Stimulated activated CD8-positive, alpha-beta memory T cell treated with anti-CD3 and anti-CD28 coated beads, Interleukin-2, amount 100 ng/mL, for 1 hour (primary cell): ENCODE data around the gene ADAMTS17.
"Not testable (repeated sequence)": the region's sequence is repeated elsewhere in the genome, so short reads cannot be mapped to it uniquely, and the experiment has no call there.

Experiments
- DNase-seq, 2 donors: peaks; one replicate each; pipeline ENCODE4 v3.0.0-alpha.2; 2020; ENCODE audit warnings: low read depth in 2 of 2

ADAMTS17 gene

GRCh38 chr15:100340721-100341238 is 995 bp downstream of the ADAMTS17 start:
- no peak for DNase-seq

DNA sequence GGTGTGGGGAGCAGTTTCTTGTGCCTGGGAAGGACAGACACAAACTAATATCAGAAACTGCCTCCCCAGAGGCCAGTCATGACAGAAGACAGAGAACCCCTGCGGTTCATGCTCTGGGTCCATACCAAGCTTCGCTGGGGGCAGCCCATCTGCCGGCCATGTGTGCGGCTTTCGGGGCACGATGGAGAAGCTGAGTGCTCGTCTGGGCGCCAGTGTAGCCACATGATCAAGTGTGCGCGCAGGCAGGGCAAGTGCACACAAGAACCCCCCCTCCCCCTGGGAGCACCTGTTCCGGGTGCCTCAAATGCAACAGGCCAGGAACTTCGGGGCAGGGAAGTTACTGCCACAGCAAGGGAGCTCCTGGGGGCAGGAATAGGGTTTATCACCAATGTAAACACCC is 1.8 kb downstream of the ADAMTS17 start:
- no peak for DNase-seq

GRCh38 chr15:100339451-100339850 is 2.3 kb downstream of the ADAMTS17 start:
- not testable (repeated sequence) for DNase-seq

DNA sequence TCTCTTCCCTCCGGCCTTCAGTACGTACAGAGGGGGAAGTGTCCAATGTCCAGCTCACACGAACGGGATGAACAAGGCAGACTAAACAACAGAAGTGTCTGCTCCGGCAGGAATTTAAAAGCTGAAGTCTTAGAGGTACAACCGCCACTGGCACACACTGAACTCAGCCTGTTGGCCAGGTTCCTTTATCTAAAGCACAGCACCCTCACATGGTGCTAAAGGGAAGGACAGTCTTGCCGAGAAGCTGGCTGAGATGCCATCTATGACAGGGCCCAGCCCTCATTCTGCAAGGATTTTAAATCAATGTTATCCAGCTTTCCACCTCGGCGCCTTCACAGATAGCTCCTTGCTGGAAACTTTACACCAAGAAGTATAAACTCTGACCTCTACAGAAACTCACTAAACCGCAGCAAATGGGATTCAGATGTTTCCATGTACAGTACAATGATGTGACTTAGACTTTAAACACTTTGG is 2.8 kb downstream of the ADAMTS17 start:
- DNase-seq, result peak in 1 of 2 donors; percentile 34

DNA sequence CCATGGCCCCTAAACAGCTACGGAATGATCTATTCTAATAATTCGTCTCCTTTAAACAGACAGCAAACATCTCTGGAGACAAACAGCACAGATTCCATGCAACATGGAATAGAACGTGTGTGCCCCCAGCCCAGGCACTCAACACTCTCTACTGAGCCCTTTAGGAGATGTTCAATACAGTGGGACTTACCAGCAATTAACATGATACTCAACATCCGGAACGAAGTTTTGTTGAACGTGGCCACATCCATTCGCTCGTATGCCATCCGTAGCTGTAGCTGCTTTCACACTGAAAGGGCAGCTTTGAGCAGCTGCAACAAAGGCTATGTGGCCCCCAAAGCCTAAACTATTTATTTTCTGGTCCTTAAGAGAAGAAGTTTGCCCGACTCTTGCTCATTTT is 3.5 kb downstream of the ADAMTS17 start:
- DNase-seq, result no peak

- DNase-seq, result no peak
These were observed 4.4 kb downstream of the ADAMTS17 start for GRCh38 chr15:100337096-100338044.

DNA sequence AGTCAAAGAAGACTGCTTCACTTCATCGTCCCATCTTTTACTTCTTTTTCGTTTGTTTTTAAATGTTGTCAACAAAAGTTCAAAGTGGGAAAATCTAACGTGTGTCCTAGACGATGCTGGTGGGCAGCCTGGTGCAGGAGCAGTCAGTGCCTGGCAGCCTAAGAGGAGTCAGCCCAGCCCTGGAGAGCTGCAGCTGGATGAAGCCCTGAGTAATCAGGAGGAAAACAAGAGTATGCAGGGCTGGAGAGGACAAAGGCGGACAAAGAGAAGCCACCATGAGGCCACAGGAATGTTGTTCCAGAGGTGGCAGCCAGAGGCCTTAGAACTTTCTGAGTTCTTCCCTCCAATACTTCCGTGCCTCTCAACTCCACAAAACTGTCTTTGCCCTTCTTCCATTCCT is 5.7 kb downstream of the ADAMTS17 start:
- no peak for DNase-seq

GRCh38 chr15:100335335-100335999 is 6.3 kb downstream of the ADAMTS17 start:
- no peak for DNase-seq

DNA sequence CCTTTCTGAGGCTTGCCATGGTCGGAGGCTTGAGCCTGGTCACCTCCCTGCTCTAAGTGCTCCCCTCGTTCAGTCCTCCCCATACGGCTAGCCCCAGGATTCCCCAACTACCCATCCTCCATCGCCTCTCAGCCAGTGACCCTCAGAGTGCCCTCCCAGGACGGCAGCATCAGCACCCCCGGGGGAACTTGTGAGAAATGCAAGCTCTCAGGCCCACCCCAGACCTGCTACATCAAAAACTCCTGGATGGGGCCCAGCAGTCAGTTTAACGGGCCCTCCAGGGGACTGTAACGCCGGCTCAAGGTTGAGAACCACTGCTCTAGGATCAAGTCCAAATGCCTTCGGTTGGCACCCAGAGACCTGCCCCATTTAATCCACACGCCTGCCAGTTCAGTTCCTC is 6.9 kb downstream of the ADAMTS17 start:
- no peak for DNase-seq

DNA sequence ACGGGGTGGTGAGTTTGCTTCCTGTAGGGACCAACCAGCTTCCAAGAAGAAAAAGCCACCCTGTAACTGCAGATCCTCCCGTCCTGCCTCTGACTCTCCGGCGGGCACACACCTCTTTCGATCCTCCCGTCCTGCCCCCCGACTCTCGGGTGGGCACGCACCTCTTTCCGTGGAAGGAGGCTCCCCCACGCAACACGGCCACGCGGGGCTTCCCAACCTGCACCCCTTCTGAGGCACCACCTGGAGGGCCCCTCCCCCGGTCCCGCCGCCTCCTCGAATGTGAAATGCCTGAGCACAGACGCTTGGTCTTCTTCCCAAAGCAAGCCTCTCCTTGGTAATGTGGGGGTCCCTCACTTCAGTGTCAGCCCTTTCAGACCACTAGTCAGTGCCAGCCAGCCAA is 7.3 kb downstream of the ADAMTS17 start:
- no peak for DNase-seq

- DNase-seq, result no peak
These were observed 7.8 kb downstream of the ADAMTS17 start for GRCh38 chr15:100334015-100334414.

DNA sequence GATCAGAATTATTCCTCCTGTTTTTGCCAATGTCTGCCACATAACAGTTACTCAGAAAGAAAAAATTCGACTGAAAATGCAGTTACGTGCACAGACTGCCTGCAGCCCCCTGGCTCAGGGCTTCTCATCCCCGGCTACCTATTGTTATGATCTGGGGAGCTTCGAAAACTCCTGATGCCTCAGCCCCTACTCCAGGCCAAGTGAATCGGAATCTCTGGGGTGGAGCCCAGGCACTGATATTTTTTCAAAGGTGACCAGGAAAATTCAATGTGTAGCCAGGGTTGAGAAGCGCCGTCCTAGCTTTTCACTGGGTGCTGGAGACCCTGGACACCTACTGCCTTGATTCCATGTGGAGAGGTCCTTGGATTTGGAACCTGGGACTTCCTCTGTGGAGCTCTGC is 8.5 kb downstream of the ADAMTS17 start:
- no peak for DNase-seq

- DNase-seq, result no peak
These were observed 9.1 kb downstream of the ADAMTS17 start for GRCh38 chr15:100332721-100333120.

- no peak for DNase-seq
These were observed 9.5 kb downstream of the ADAMTS17 start for GRCh38 chr15:100332231-100332630.

DNA sequence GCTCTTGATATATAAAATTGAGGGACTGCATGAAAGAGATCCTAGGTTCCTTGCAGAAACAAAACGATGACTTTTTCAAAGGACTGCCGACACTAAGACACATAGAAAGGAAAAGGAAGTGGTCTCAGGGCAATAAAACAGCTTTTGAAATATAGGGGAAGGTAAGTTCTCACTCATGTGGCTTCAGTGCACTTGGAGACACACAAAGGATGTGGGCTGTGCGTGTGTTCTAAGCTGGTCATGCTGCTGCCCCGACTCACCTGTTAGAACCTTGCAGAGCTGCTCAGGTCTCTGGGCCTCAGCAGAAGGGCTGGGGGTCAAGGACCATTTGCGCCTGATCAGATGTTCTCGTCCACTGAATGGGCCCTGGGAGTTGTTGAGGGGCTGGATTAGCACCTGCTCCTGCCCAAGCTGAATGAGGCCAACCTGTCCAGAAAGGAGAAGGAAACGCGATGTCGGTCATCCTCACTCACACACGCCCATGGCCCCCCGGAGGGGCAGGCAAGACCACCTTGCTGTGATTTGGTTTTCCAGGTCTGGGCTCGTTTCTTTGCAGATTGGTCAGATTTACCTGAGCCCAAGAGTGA is 11.1 kb downstream of the ADAMTS17 start:
- no peak for DNase-seq

- DNase-seq, result no peak
These were observed 11.6 kb downstream of the ADAMTS17 start for GRCh38 chr15:100330221-100330620.

DNA sequence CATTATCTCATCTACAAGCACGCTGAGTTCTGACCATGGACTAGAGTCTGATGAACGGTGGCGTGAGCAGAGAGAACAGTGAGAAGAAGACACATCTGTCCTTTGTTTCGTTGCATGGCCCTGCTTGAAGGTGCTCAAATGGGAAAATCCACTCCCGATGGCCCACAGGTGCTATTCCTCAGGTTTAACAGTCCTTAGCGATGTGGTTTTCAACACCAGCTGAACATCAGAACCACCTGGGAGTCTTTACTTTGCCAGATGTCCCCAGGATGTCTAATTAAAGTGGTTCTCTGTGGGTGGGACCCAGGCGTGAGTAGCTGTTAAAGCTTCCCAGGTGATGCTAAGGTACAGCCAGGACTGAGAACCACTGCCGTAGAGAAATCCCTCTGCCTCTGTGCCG is 13.0 kb downstream of the ADAMTS17 start:
- no peak for DNase-seq

GRCh38 chr15:100318880-100319279 is 22.9 kb downstream of the ADAMTS17 start:
- no peak for DNase-seq

DNA sequence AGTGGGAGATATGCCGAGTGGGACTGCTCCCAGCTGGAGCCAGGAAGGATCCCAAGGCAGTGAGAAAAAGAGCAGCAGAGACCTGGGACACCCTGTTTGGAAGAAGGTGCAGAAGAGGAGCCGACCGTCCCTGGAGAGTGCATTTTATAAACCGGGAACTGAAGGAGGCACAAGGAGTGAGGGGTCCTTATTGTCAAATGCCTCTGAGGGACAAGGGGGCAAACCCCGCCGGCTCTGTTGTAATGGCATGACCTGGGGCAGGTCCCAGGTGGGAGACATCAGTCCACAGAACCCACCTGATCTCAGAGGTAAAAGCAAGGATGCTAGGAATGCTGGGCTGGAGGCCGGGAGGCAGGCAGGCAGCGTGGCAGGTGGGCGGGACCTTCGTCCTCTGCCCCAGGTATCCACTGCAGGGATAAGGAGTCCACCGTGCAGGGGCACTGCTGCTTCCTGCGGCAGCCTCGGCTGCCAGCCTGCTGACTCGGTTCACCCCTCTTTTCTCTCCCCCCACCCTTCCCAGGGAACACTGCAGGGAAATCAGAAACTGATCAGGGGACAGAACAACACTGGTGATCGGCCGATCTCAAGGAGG is 26.9 kb downstream of the ADAMTS17 start:
- DNase-seq, result no peak

- no peak for DNase-seq
These were observed 29.8 kb downstream of the ADAMTS17 start for GRCh38 chr15:100311833-100312476.

DNA sequence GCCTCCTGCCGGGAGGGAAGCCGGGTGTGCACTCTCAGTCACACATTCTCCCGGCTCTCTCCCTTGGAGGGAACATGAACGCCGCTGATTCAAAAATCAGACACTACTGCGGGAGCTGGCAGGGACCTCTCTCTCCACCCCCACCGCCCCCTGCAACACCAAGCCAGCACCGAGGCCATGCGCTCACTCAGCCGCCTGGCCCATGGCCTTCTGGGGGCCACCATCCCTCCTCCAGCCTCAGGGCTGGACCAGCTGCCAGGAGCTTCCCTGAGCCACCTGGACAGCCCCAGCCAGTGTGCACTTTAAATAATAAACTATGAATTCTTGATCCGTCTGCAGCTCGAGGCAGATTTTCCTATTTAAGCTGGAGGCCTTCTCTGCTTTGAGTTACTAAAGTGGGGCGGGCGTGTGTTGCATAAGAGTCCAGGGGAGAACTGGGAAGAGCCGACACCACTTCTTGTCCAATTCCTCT is 30.6 kb downstream of the ADAMTS17 start:
- DNase-seq, result no peak
